CD14-positive monocyte (primary cell): Measurements from ENCODE around the gene NTNG2. TPM values are rescaled to one million over a fixed set of nuclear protein-coding genes. Genes with fewer than 3 reads are reported as not detected.

Experiments
- DNase-seq, 3 donors: peaks; one replicate each; pipeline ENCODE4 v3.0.0-alpha.2; 2011 to 2022
- H2AFZ ChIP-seq: 2 replicates; pipeline ENCODE4 v1.6.0; 2012; ENCODE audit warnings: mild to moderate bottlenecking, low read depth, low read length, inconsistent platforms; ENCODE audit not compliant: insufficient read depth, poor library complexity, severe bottlenecking
- H3K27ac ChIP-seq, 2 donors: 1 replicate in 1 of 2; 2 replicates in 1 of 2; pipeline ENCODE4 v1.5.1; 2012 to 2013; ENCODE audit warnings: low read length in 2 of 2, control low read depth in 1 of 2, inconsistent platforms in 1 of 2, low read depth in 1 of 2, mild to moderate bottlenecking in 1 of 2
- H3K27me3 ChIP-seq, 2 donors: one replicate each; pipeline versions ENCODE4 v1.6.0 to v1.6.1; 2011 to 2013; ENCODE audit warnings: low read length in 2 of 2; ENCODE audit not compliant: control insufficient read depth in 2 of 2, insufficient read depth in 2 of 2
- H3K36me3 ChIP-seq, 2 donors: replicated peaks in 1 of 2; 1 replicate in 1 of 2; 2 replicates in 1 of 2; pipeline versions ENCODE4 v1.5.1 to v1.6.1; 2012 to 2013; ENCODE audit warnings: low read length in 2 of 2, control low read depth in 1 of 2, inconsistent platforms in 1 of 2, mild to moderate bottlenecking in 1 of 2; ENCODE audit not compliant: insufficient read depth in 2 of 2, control insufficient read depth in 1 of 2
- H3K4me1 ChIP-seq, 2 donors: 1 replicate in 1 of 2; 2 replicates in 1 of 2; pipeline versions ENCODE4 v1.5.1 to v1.6.1; 2012 to 2013; ENCODE audit warnings: low read length in 2 of 2, control low read depth in 1 of 2, inconsistent platforms in 1 of 2, mild to moderate bottlenecking in 1 of 2, moderate library complexity in 1 of 2; ENCODE audit not compliant: insufficient read depth in 2 of 2, control insufficient read depth in 1 of 2
- H3K4me2 ChIP-seq: replicated peaks from 2 replicates; pipeline ENCODE3; 2012; ENCODE audit warnings: low read length, moderate library complexity, mild to moderate bottlenecking; ENCODE audit not compliant: poor library complexity, severe bottlenecking; ENCODE audit errors: extremely low read depth
- H3K4me3 ChIP-seq, 3 experiments: fragments of 200-600 bp in 1 of 3; sonication (generic) in 1 of 3; replicated peaks in 1 of 3; 1 replicate in 2 of 3; 2 replicates in 1 of 3; pipeline ENCODE4 v1.5.1; 2011 to 2013; ENCODE audit warnings: low read length in 3 of 3, mild to moderate bottlenecking in 3 of 3, control low read depth in 2 of 3, low read depth in 2 of 3, inconsistent platforms in 1 of 3, moderate library complexity in 1 of 3
- H3K79me2 ChIP-seq: 2 replicates; pipeline ENCODE4 v1.6.0; 2012; ENCODE audit warnings: mild to moderate bottlenecking, control low read depth, inconsistent platforms, low read length, moderate library complexity; ENCODE audit not compliant: insufficient read depth
- H3K9ac ChIP-seq: 2 replicates; pipeline ENCODE4 v1.6.0; 2017; ENCODE audit warnings: low read length, mild to moderate bottlenecking; ENCODE audit not compliant: insufficient read depth, poor library complexity, severe bottlenecking
- H3K9me3 ChIP-seq, 2 donors: replicated peaks in 1 of 2; 1 replicate in 1 of 2; 2 replicates in 1 of 2; pipeline versions ENCODE4 v1.5.1 to v1.6.1; 2012 to 2013; ENCODE audit warnings: low read length in 2 of 2, control low read depth in 1 of 2; ENCODE audit not compliant: control insufficient read depth in 1 of 2, insufficient read depth in 1 of 2
- H4K20me1 ChIP-seq: 2 replicates; pipeline ENCODE4 v1.6.0; 2012; ENCODE audit warnings: mild to moderate bottlenecking, low read length, control low read depth, moderate library complexity; ENCODE audit not compliant: insufficient read depth
- H3K27ac Mint-ChIP-seq, 7 donors: one replicate each; pipeline ENCODE4 v1.8.0; 2020; ENCODE audit warnings: mild to moderate bottlenecking in 7 of 7, mixed read lengths in 7 of 7, moderate library complexity in 6 of 7, inconsistent platforms in 2 of 7
- H3K27me3 Mint-ChIP-seq, 3 donors: one replicate each; pipeline ENCODE4 v1.8.0; 2021 to 2022; ENCODE audit warnings: low read depth in 3 of 3, mild to moderate bottlenecking in 3 of 3, mixed read lengths in 3 of 3, moderate library complexity in 3 of 3, inconsistent platforms in 1 of 3
- H3K36me3 Mint-ChIP-seq, 2 donors: one replicate each; pipeline ENCODE4 v1.8.0; 2020; ENCODE audit warnings: mixed read lengths in 2 of 2, inconsistent platforms in 1 of 2, mild to moderate bottlenecking in 1 of 2
- H3K4me1 Mint-ChIP-seq: one replicate; pipeline ENCODE4 v1.8.0; 2020; ENCODE audit warnings: mild to moderate bottlenecking, mixed read lengths
- H3K4me3 Mint-ChIP-seq, 2 donors: one replicate each; pipeline ENCODE4 v1.8.0; 2020; ENCODE audit warnings: mild to moderate bottlenecking in 2 of 2, mixed read lengths in 2 of 2, moderate library complexity in 1 of 2
- H3K9me3 Mint-ChIP-seq, 7 donors: one replicate each; pipeline ENCODE4 v1.8.0; 2020 to 2022; ENCODE audit warnings: mixed read lengths in 7 of 7, mild to moderate bottlenecking in 6 of 7, moderate library complexity in 6 of 7, inconsistent platforms in 2 of 7
- WGBS: methylation state at CpG from one replicate; pipeline ENCODE4 v1.1.5; 2013; ENCODE audit warnings: missing lambda C conversion rate; ENCODE audit not compliant: insufficient coverage; 5-methylcytosine and 5-hydroxymethylcytosine counted together
- intact Hi-C, 2 donors: fragments of 100-400 bp; cut with micrococcal nuclease; formaldehyde crosslinking; loops; one replicate each; pipeline versions ENCODE4 v1.15.0 to v1.15.1; 2023
- polyA plus RNA-seq, 3 donors: library from polyadenylated mRNA; depleted of rRNA in 1 of 3; unstranded in 2 of 3; stranded (reverse) in 1 of 3; fragments of 300-500 nt in 2 of 3; fragments of >200 nt in 1 of 3; fragmentation: Illumina TruSeq in 2 of 3; gene quantifications; 1 replicate in 2 of 3; 2 replicates in 1 of 3; pipeline ENCODE4 v1.2.3, GENCODE V29; 2012 to 2021
- TF ChIP-seq, protein P1 (sequence below): fragments of 200-600 bp; IDR thresholded peaks from one replicate; pipeline ENCODE4 v1.8.0; 2022; ENCODE audit warnings: antibody characterized with exemption, mild to moderate bottlenecking

The NTNG2 gene
- polyA plus RNA-seq, 3 donors: 2.1 to 10.0 (median 5.0) TPM

GRCh38 chr9:132226571-132227430 is 64.9 kb downstream of the NTNG2 start:
- Histone ChIP-seq H2AFZ (no peak overlapping the region), H3K4me3 (no peak overlapping the region), H3K4me1 (peaks cover 31 to 34% of the 10 kb centered on the region in 2 donors), H4K20me1 (no peaks in the 10 kb centered on the region), H3K9ac (no peak overlapping the region), H3K9me3 (no peaks in the 10 kb centered on the region), H3K4me2 (no peak overlapping the region), H3K79me2 (no peaks in the 10 kb centered on the region), H3K36me3 (no peaks in the 10 kb centered on the region), H3K27ac (no peak overlapping the region), H3K27me3 (no peaks in the 10 kb centered on the region)
- 94% methylated on average over 34 of the region's 34 CpGs for WGBS
- Mint-ChIP-seq H3K27me3 (peaks cover 3 to 8% (median 7%) of the 10 kb centered on the region in 3 donors), H3K4me3 (no peak overlapping the region), H3K27ac (no peak overlapping the region), H3K36me3 (no peaks in the 10 kb centered on the region), H3K4me1 (peaks cover 30% of the 10 kb centered on the region), H3K9me3 (no peaks in the 10 kb centered on the region)
- DNase-seq: no peak
- intact Hi-C loops: no loop called here
- TF ChIP-seq, protein P1, sequence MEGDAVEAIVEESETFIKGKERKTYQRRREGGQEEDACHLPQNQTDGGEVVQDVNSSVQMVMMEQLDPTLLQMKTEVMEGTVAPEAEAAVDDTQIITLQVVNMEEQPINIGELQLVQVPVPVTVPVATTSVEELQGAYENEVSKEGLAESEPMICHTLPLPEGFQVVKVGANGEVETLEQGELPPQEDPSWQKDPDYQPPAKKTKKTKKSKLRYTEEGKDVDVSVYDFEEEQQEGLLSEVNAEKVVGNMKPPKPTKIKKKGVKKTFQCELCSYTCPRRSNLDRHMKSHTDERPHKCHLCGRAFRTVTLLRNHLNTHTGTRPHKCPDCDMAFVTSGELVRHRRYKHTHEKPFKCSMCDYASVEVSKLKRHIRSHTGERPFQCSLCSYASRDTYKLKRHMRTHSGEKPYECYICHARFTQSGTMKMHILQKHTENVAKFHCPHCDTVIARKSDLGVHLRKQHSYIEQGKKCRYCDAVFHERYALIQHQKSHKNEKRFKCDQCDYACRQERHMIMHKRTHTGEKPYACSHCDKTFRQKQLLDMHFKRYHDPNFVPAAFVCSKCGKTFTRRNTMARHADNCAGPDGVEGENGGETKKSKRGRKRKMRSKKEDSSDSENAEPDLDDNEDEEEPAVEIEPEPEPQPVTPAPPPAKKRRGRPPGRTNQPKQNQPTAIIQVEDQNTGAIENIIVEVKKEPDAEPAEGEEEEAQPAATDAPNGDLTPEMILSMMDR: no peak

GRCh38 chr9:132228062-132228461 is 66.2 kb downstream of the NTNG2 start:
- Mint-ChIP-seq H3K27me3 (peaks cover 5 to 8% (median 7%) of the 10 kb centered on the region in 3 donors), H3K36me3 (no peaks in the 10 kb centered on the region), H3K4me1 (peaks cover 19% of the 10 kb centered on the region), H3K27ac (no peak overlapping the region), H3K9me3 (no peaks in the 10 kb centered on the region), H3K4me3 (no peak overlapping the region)
- Histone ChIP-seq H3K79me2 (no peaks in the 10 kb centered on the region), H3K27me3 (no peaks in the 10 kb centered on the region), H3K9me3 (no peaks in the 10 kb centered on the region), H3K9ac (no peak overlapping the region), H3K4me2 (no peak overlapping the region), H3K27ac (no peak overlapping the region), H3K4me1 (peaks cover 20 to 21% of the 10 kb centered on the region in 2 donors), H3K36me3 (no peaks in the 10 kb centered on the region), H2AFZ (no peak overlapping the region), H4K20me1 (no peaks in the 10 kb centered on the region), H3K4me3 (no peak overlapping the region)
- TF ChIP-seq, protein P1: no peak
- intact Hi-C loops: no loop called here
- 64% methylated on average over 12 of the region's 12 CpGs for WGBS
- DNase-seq: no peak
